HEK293 (cell line): ENCODE measurements around the gene TTLL13.

Experiments used
- CTCF ChIA-PET: fragments of 350-600 bp; formaldehyde crosslinking; extraction: SDS; loops from one replicate; lab custom pipeline; 2021; ENCODE audit warnings: antibody characterized with exemption; lab: Yijun Ruan, JAX
- POLR2A ChIA-PET: fragments of 300-600 bp; formaldehyde crosslinking; extraction: SDS; loops from one replicate; lab custom pipeline; 2020; ENCODE audit warnings: antibody characterized with exemption, inconsistent platforms; lab: Yijun Ruan, JAX
- H3K27ac ChIP-seq: fragments of 200-500 bp; sonication (Bioruptor generic); 2 replicates; pipeline ENCODE4 v1.5.1; 2014; ENCODE audit warnings: low read depth, low read length, control low read depth, inconsistent platforms; ENCODE audit errors: extremely low read depth
- H3K36me3 ChIP-seq, 2 experiments: fragments of 200-500 bp in 1 of 2; sonication (Bioruptor generic) in 1 of 2; 1 replicate in 1 of 2; 2 replicates in 1 of 2; pipeline ENCODE4 v1.5.1; 2014 to 2017; ENCODE audit warnings: inconsistent platforms in 2 of 2, low read length in 2 of 2; ENCODE audit not compliant: control insufficient read depth in 2 of 2, insufficient read depth in 1 of 2
- H3K4me1 ChIP-seq: fragments of 200-500 bp; sonication (Bioruptor generic); 2 replicates; pipeline ENCODE4 v1.5.1; 2014; ENCODE audit warnings: mild to moderate bottlenecking, low read length, inconsistent platforms; ENCODE audit not compliant: control insufficient read depth, insufficient read depth
- H3K4me3 ChIP-seq: 2 replicates; pipeline ENCODE4 v1.5.1; 2011; ENCODE audit warnings: low read depth, mild to moderate bottlenecking, control low read depth, low read length, moderate library complexity
- H3K9me3 ChIP-seq: fragments of 200-500 bp; sonication (Bioruptor generic); 2 replicates; pipeline ENCODE4 v1.5.1; 2014; ENCODE audit warnings: low read depth, low read length, inconsistent platforms; ENCODE audit not compliant: control insufficient read depth, insufficient read depth
- HOXC10 ChIP-seq: sonication (generic); formaldehyde crosslinking; IDR thresholded peaks from 2 replicates; pipeline ENCODE4 v1.8.1; 2023; ENCODE audit warnings: mild to moderate bottlenecking, missing genetic modification reagents
- KLF9 ChIP-seq: fragments of 450-650 bp; formaldehyde crosslinking; IDR thresholded peaks from 2 replicates; pipeline ENCODE4 v1.5.1; 2016; ENCODE audit warnings: missing biosample characterization, missing genetic modification characterization, low read depth
- RBAK ChIP-seq: fragments of 450-650 bp; formaldehyde crosslinking; IDR thresholded peaks from 2 replicates; pipeline ENCODE4 v1.5.1; 2016; ENCODE audit warnings: missing biosample characterization, missing genetic modification characterization
- SCRT1 ChIP-seq: fragments of 450-650 bp; formaldehyde crosslinking; IDR thresholded peaks from 2 replicates; pipeline ENCODE4 v1.5.1; 2016; ENCODE audit warnings: missing biosample characterization, missing genetic modification characterization, borderline replicate concordance
- TCF7L2 ChIP-seq: IDR thresholded peaks from 2 replicates; pipeline ENCODE4 v1.6.1; 2011; ENCODE audit warnings: low read depth, mild to moderate bottlenecking, inconsistent platforms, low read length, moderate library complexity, borderline replicate concordance
- TRIM28 ChIP-seq: IDR thresholded peaks from 2 replicates; pipeline ENCODE4 v1.6.1; 2011; ENCODE audit warnings: low read length, control low read depth, borderline replicate concordance
- YY1 ChIP-seq: fragments of 450-650 bp; formaldehyde crosslinking; IDR thresholded peaks from 2 replicates; pipeline ENCODE4 v1.5.1; 2018; ENCODE audit warnings: missing biosample characterization, missing genetic modification characterization
- ZBTB48 ChIP-seq: fragments of 450-650 bp; formaldehyde crosslinking; IDR thresholded peaks from 2 replicates; pipeline ENCODE4 v1.5.1; 2016; ENCODE audit warnings: missing biosample characterization, missing genetic modification characterization
- ZFP37 ChIP-seq: fragments of 450-650 bp; formaldehyde crosslinking; IDR thresholded peaks from 2 replicates; pipeline ENCODE4 v1.5.1; 2016; ENCODE audit warnings: missing biosample characterization, missing genetic modification characterization
- ZNF10 ChIP-seq: fragments of 450-650 bp; formaldehyde crosslinking; IDR thresholded peaks from 2 replicates; pipeline ENCODE4 v1.5.1; 2017; ENCODE audit warnings: missing biosample characterization, missing genetic modification characterization
- ZNF133 ChIP-seq: fragments of 450-650 bp; formaldehyde crosslinking; IDR thresholded peaks from 2 replicates; pipeline ENCODE4 v1.5.1; 2016; ENCODE audit warnings: missing biosample characterization, missing genetic modification characterization
- ZNF404 ChIP-seq: fragments of 450-650 bp; formaldehyde crosslinking; IDR thresholded peaks from 2 replicates; pipeline ENCODE4 v1.5.1; 2017; ENCODE audit warnings: missing biosample characterization, missing genetic modification characterization
- ZNF416 ChIP-seq: fragments of 450-650 bp; formaldehyde crosslinking; IDR thresholded peaks from 2 replicates; pipeline ENCODE4 v1.5.1; 2016; ENCODE audit warnings: missing biosample characterization, missing genetic modification characterization
- ZNF426 ChIP-seq: fragments of 450-650 bp; formaldehyde crosslinking; IDR thresholded peaks from 2 replicates; pipeline ENCODE4 v1.5.1; 2017; ENCODE audit warnings: missing biosample characterization, missing genetic modification characterization, mild to moderate bottlenecking, inconsistent platforms, moderate library complexity
- ZNF600 ChIP-seq: fragments of 450-650 bp; formaldehyde crosslinking; IDR thresholded peaks from 2 replicates; pipeline ENCODE4 v1.5.1; 2016; ENCODE audit warnings: missing biosample characterization, missing genetic modification characterization
- ZNF610 ChIP-seq: fragments of 450-650 bp; formaldehyde crosslinking; IDR thresholded peaks from 2 replicates; pipeline ENCODE4 v1.5.1; 2016; ENCODE audit warnings: missing biosample characterization, missing genetic modification characterization, borderline replicate concordance
- ZNF707 ChIP-seq: fragments of 450-650 bp; formaldehyde crosslinking; IDR thresholded peaks from 2 replicates; pipeline ENCODE4 v1.5.1; 2016; ENCODE audit warnings: missing biosample characterization, missing genetic modification characterization
- ZNF776 ChIP-seq: fragments of 450-650 bp; formaldehyde crosslinking; IDR thresholded peaks from 2 replicates; pipeline ENCODE4 v1.5.0; 2017; ENCODE audit warnings: missing biosample characterization, missing genetic modification characterization, borderline replicate concordance
- TF ChIP-seq, protein P1 (sequence below): fragments of 450-650 bp; formaldehyde crosslinking; IDR thresholded peaks from 2 replicates; pipeline ENCODE4 v1.5.1; 2016; ENCODE audit warnings: missing biosample characterization, missing genetic modification characterization
- TF ChIP-seq, protein P2 (sequence below): fragments of 450-650 bp; formaldehyde crosslinking; IDR thresholded peaks from 2 replicates; pipeline ENCODE4 v1.5.1; 2016; ENCODE audit warnings: missing biosample characterization, missing genetic modification characterization
- TF ChIP-seq, protein P3 (sequence below): fragments of 450-650 bp; formaldehyde crosslinking; IDR thresholded peaks from 2 replicates; pipeline ENCODE4 v1.5.1; 2016; ENCODE audit warnings: missing biosample characterization, missing genetic modification characterization
- TF ChIP-seq, protein P4 (sequence below): fragments of 450-650 bp; formaldehyde crosslinking; IDR thresholded peaks from 2 replicates; pipeline ENCODE4 v1.5.1; 2017; ENCODE audit warnings: missing biosample characterization, mild to moderate bottlenecking, missing genetic modification characterization, moderate library complexity

The TTLL13 gene

DNA sequence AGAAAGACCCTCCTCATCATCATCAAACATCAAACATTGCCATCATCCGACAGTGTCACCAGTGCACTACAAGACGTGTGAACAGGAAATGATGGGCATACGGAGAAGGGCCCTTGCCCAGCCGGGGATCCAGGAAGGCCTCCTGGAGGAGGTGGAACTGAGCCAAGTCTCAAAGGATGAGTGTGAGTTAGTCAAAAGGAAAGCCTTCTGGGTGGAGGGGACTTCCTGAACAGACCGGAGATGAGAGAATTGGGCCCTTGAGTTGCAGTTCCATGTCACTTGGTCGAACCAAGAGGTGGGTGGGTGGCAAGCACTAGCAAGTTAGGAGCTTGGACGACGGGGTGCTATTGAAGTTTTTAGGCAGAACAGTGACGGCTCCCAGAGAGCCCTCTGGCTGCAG is 39.8 kb upstream of the TTLL13 start:
- Histone ChIP-seq H3K4me3 (no peak overlapping the region), H3K27ac (no peak overlapping the region), H3K36me3 (no peaks in the 10 kb centered on the region), H3K4me1 (peaks cover 12% of the 10 kb centered on the region), H3K9me3 (no peaks in the 10 kb centered on the region)
- POLR2A ChIA-PET = no interaction called here
- TF ChIP-seq ZNF600 (tag by site-specific recombination) (0 out of 2 replicates have a peak, but pooled peaks have one; percentile 28), YY1 (tag by site-specific recombination) (no peak), ZNF416 (no peak)
- CTCF ChIA-PET = interaction anchor here (1.3 kb wide), 1 partner anchor 12 kb away, joined by 5 read pairs; no protein-coding TSS in a partner anchor

DNA sequence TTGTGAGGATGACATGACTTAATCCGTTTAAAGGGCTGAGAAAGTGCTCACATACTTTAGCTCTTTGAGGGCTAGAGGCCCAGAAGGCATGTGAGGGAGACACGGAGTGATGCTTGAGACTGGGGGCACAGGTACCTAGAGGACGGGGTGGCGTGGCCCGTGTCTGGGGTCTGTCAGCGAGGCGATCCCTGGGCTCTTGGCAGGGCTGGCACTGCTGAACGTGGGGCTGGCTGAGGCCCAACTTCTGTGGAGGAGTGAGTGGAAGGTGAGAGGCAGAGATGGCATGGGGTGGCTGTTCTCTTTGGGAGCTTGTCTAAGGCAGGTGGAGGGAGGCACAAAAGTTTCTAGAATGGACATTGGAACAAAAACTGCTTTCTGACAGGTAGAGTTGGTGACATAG is 38.8 kb upstream of the TTLL13 start:
- TF ChIP-seq, protein P1, sequence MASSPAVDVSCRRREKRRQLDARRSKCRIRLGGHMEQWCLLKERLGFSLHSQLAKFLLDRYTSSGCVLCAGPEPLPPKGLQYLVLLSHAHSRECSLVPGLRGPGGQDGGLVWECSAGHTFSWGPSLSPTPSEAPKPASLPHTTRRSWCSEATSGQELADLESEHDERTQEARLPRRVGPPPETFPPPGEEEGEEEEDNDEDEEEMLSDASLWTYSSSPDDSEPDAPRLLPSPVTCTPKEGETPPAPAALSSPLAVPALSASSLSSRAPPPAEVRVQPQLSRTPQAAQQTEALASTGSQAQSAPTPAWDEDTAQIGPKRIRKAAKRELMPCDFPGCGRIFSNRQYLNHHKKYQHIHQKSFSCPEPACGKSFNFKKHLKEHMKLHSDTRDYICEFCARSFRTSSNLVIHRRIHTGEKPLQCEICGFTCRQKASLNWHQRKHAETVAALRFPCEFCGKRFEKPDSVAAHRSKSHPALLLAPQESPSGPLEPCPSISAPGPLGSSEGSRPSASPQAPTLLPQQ (tag by site-specific recombination) = no peak
- TF ChIP-seq ZNF426 (tag by site-specific recombination) (no peak), KLF9 (tag by site-specific recombination) (no peak), ZNF707 (tag by site-specific recombination) (no peak), TRIM28 (no peak), ZNF776 (tag by site-specific recombination) (no peak), ZNF133 (tag by site-specific recombination) (no peak), ZNF610 (tag by site-specific recombination) (no peak), TCF7L2 (no peak), ZFP37 (tag by site-specific recombination) (no peak), RBAK (no peak), ZNF10 (tag by site-specific recombination) (no peak), ZBTB48 (tag by site-specific recombination) (no peak), SCRT1 (no peak), ZNF600 (tag by site-specific recombination) (no peak), HOXC10 (CRISPR knock-in tag) (no peak), ZNF404 (tag by site-specific recombination) (no peak)
- TF ChIP-seq, protein P2, sequence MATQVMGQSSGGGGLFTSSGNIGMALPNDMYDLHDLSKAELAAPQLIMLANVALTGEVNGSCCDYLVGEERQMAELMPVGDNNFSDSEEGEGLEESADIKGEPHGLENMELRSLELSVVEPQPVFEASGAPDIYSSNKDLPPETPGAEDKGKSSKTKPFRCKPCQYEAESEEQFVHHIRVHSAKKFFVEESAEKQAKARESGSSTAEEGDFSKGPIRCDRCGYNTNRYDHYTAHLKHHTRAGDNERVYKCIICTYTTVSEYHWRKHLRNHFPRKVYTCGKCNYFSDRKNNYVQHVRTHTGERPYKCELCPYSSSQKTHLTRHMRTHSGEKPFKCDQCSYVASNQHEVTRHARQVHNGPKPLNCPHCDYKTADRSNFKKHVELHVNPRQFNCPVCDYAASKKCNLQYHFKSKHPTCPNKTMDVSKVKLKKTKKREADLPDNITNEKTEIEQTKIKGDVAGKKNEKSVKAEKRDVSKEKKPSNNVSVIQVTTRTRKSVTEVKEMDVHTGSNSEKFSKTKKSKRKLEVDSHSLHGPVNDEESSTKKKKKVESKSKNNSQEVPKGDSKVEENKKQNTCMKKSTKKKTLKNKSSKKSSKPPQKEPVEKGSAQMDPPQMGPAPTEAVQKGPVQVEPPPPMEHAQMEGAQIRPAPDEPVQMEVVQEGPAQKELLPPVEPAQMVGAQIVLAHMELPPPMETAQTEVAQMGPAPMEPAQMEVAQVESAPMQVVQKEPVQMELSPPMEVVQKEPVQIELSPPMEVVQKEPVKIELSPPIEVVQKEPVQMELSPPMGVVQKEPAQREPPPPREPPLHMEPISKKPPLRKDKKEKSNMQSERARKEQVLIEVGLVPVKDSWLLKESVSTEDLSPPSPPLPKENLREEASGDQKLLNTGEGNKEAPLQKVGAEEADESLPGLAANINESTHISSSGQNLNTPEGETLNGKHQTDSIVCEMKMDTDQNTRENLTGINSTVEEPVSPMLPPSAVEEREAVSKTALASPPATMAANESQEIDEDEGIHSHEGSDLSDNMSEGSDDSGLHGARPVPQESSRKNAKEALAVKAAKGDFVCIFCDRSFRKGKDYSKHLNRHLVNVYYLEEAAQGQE (tag by site-specific recombination) = no peak
- TF ChIP-seq, protein P3, sequence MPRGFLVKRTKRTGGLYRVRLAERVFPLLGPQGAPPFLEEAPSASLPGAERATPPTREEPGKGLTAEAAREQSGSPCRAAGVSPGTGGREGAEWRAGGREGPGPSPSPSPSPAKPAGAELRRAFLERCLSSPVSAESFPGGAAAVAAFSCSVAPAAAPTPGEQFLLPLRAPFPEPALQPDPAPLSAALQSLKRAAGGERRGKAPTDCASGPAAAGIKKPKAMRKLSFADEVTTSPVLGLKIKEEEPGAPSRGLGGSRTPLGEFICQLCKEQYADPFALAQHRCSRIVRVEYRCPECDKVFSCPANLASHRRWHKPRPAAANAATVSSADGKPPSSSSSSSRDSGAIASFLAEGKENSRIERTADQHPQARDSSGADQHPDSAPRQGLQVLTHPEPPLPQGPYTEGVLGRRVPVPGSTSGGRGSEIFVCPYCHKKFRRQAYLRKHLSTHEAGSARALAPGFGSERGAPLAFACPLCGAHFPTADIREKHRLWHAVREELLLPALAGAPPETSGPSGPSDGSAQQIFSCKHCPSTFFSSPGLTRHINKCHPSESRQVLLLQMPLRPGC (tag by site-specific recombination) = no peak
- TF ChIP-seq, protein P4, sequence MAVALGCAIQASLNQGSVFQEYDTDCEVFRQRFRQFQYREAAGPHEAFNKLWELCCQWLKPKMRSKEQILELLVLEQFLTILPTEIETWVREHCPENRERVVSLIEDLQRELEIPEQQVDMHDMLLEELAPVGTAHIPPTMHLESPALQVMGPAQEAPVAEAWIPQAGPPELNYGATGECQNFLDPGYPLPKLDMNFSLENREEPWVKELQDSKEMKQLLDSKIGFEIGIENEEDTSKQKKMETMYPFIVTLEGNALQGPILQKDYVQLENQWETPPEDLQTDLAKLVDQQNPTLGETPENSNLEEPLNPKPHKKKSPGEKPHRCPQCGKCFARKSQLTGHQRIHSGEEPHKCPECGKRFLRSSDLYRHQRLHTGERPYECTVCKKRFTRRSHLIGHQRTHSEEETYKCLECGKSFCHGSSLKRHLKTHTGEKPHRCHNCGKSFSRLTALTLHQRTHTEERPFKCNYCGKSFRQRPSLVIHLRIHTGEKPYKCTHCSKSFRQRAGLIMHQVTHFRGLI (tag by site-specific recombination) = no peak
- TF ChIP-seq, all 188 proteins: peak for 0
- ChIA-PET CTCF (no interaction called here), POLR2A (no interaction called here)
- H3K36me3 ChIP-seq = no peaks in the 10 kb centered on the region; a peak in 1 of 3 replicates
- H3K4me3 ChIP-seq = no peak overlapping the region
- peaks cover 12% of the 10 kb centered on the region for H3K4me1 ChIP-seq
- no peaks in the 10 kb centered on the region for H3K9me3 ChIP-seq
- H3K27ac ChIP-seq = no peak overlapping the region
